HG03196 (cell line): Measurements from ENCODE around the gene ZGPAT.
"Not testable (repeated sequence)": the region's sequence is repeated elsewhere in the genome, so short reads cannot be mapped to it uniquely, and the experiment has no call there.

ENCODE experiments used
- ATAC-seq: cut with Tn5 transposase; IDR thresholded peaks from one replicate; pipeline ENCODE4 v1.9.1; 2021; ENCODE audit not compliant: unreplicated experiment

ZGPAT gene

GRCh38 chr20:63755933-63756647 lies 48.3 kb downstream of the ZGPAT start:
- no peak for ATAC-seq

GRCh38 chr20:63756648-63756991 lies 48.8 kb downstream of the ZGPAT start:
- no peak for ATAC-seq

GRCh38 chr20:63758152-63758551 lies 50.3 kb downstream of the ZGPAT start:
- no peak for ATAC-seq

- ATAC-seq, result no peak
Observed at GRCh38 chr20:63759377-63759901, 51.6 kb downstream of the ZGPAT start.

GRCh38 chr20:63765082-63765873 lies 57.4 kb downstream of the ZGPAT start:
- ATAC-seq, result no peak

- ATAC-seq, result no peak
Observed at GRCh38 chr20:63765902-63766301, 58.1 kb downstream of the ZGPAT start.

GRCh38 chr20:63766695-63767426 lies 59.0 kb downstream of the ZGPAT start:
- no peak for ATAC-seq

- ATAC-seq, result no peak
Observed at GRCh38 chr20:63767456-63767855, 59.6 kb downstream of the ZGPAT start.

GRCh38 chr20:63767886-63768285 lies 60.0 kb downstream of the ZGPAT start:
- no peak for ATAC-seq

- ATAC-seq, result no peak
Observed at GRCh38 chr20:63768591-63769515, 61.0 kb downstream of the ZGPAT start.

- no peak for ATAC-seq
Observed at GRCh38 chr20:63769891-63770474, 62.1 kb downstream of the ZGPAT start.

GRCh38 chr20:63771046-63771707 lies 63.3 kb downstream of the ZGPAT start:
- no peak for ATAC-seq

GRCh38 chr20:63772781-63773518 lies 65.1 kb downstream of the ZGPAT start:
- no peak for ATAC-seq

GRCh38 chr20:63773571-63774241 lies 65.9 kb downstream of the ZGPAT start:
- no peak for ATAC-seq

GRCh38 chr20:63774306-63774705 lies 66.5 kb downstream of the ZGPAT start:
- ATAC-seq, result no peak

- ATAC-seq, result no peak
Observed at GRCh38 chr20:63775096-63775978, 67.5 kb downstream of the ZGPAT start.

GRCh38 chr20:63776875-63777274 lies 69.0 kb downstream of the ZGPAT start:
- not testable (repeated sequence) for ATAC-seq
